Ascending aorta (tissue), 2 donors: ENCODE data around the gene PURA. TPM values are rescaled to one million over a fixed set of nuclear protein-coding genes. Genes with fewer than 3 reads are reported as not detected.
"Not testable (repeated sequence)": the region's sequence is repeated elsewhere in the genome, so short reads cannot be mapped to it uniquely, and the experiment has no call there.

Experiments used
- DNase-seq, 2 donors: peaks; one replicate each; pipeline ENCODE4 v3.0.0-alpha.2; 2019; ENCODE audit warnings: low spot score in 2 of 2
- H3K27ac ChIP-seq, 2 donors: fragments of 200-600 bp; sonication (generic); one replicate each; pipeline ENCODE4 v1.5.1; 2016 to 2017; ENCODE audit warnings: mild to moderate bottlenecking in 1 of 2
- H3K27me3 ChIP-seq: fragments of 200-600 bp; sonication (generic); one replicate; pipeline ENCODE4 v1.5.1; 2017
- H3K36me3 ChIP-seq, 2 donors: fragments of 200-600 bp; sonication (generic); one replicate each; pipeline ENCODE4 v1.5.1; 2016
- H3K4me1 ChIP-seq, 2 donors: fragments of 200-600 bp; sonication (generic); one replicate each; pipeline ENCODE4 v1.5.1; 2016 to 2017; ENCODE audit warnings: mild to moderate bottlenecking in 1 of 2
- H3K4me3 ChIP-seq, 2 donors: fragments of 200-600 bp; sonication (generic); one replicate each; pipeline ENCODE4 v1.5.1; 2016 to 2017; ENCODE audit warnings: mild to moderate bottlenecking in 1 of 2
- H3K9me3 ChIP-seq, 2 donors: fragments of 200-600 bp; sonication (generic); one replicate each; pipeline ENCODE4 v1.5.1; 2016
- CTCF ChIP-seq, 3 experiments: fragments of 200-600 bp in 2 of 3; fragments of 450-650 bp in 1 of 3; sonication (generic) in 2 of 3; IDR thresholded peaks; one replicate each; pipeline ENCODE4 v1.5.1; 2016 to 2019; ENCODE audit warnings: antibody characterized with exemption in 3 of 3, mild to moderate bottlenecking in 1 of 3, moderate library complexity in 1 of 3
- intact Hi-C: fragments of 100-400 bp; cut with DNase I; formaldehyde crosslinking; loops from one replicate; pipeline ENCODE4 v1.15.1; 2023
- total RNA-seq: library from RNA; depleted of rRNA; stranded (reverse); fragments of >200 nt; gene quantifications from one replicate; pipeline ENCODE4 v1.1.0, GENCODE V29; 2016

The PURA gene
- total RNA-seq, 1 donor from 2014 or later: 11.5 TPM

- Histone ChIP-seq H3K27me3 (no peaks in the 10 kb centered on the region), H3K9me3 (no peaks in the 10 kb centered on the region), H3K36me3 (no peaks in the 10 kb centered on the region), H3K4me3 (no peak overlapping the region), H3K4me1 (peaks cover 0 to 14% of the 10 kb centered on the region in 2 donors), H3K27ac (no peak overlapping the region)
- DNase-seq: no peak
- no peak for TF ChIP-seq CTCF (IDR thresholded peaks at IDR 0.05)
- intact Hi-C loops: no loop called here
Observed at GRCh38 chr5:140153905-140154304, 40.0 kb downstream of the PURA start.

- H3K36me3 ChIP-seq, H3K27me3 ChIP-seq, H3K9me3 ChIP-seq, H3K27ac ChIP-seq, DNase-seq, H3K4me3 ChIP-seq: not testable (repeated sequence)
- intact Hi-C loops: loop anchor here (5.0 kb wide), 1 partner anchor 368 kb away; no protein-coding TSS in a partner anchor
- peaks cover 0 to 14% of the 10 kb centered on the region in 2 donors for H3K4me1 ChIP-seq
Observed at GRCh38 chr5:140154710-140155381, 40.9 kb downstream of the PURA start.

GRCh38 chr5:140157032-140157781 lies 43.3 kb downstream of the PURA start:
- Histone ChIP-seq H3K4me3 (peak overlapping the region; percentile 47 to 51), H3K36me3 (no peaks in the 10 kb centered on the region), H3K27ac (no peak overlapping the region), H3K4me1 (peaks cover 0 to 14% of the 10 kb centered on the region in 2 donors), H3K27me3 (peaks cover 3% of the 10 kb centered on the region), H3K9me3 (no peaks in the 10 kb centered on the region)
- DNase-seq: peak; percentile 39 to 93
- intact Hi-C loops: loop anchor here (1.0 to 5.0 kb wide), 3 partner anchors 12 to 370 kb away; no protein-coding TSS in a partner anchor
- TF ChIP-seq CTCF (IDR thresholded peaks at IDR 0.05): peak; percentile 90 to 92 (median 91)

- H3K4me1 ChIP-seq: peaks cover 0 to 8% of the 10 kb centered on the region in 2 donors
- H3K36me3 ChIP-seq: no peaks in the 10 kb centered on the region
- H3K9me3 ChIP-seq: no peaks in the 10 kb centered on the region
- DNase-seq: peak in 1 of 2 donors; percentile 25
- H3K27me3 ChIP-seq: peaks cover 3% of the 10 kb centered on the region
- no peak for TF ChIP-seq CTCF (IDR thresholded peaks at IDR 0.05)
- no peak overlapping the region for H3K4me3 ChIP-seq
- H3K27ac ChIP-seq: no peak overlapping the region
- intact Hi-C loops: loop anchor here (5.0 kb wide), 1 partner anchor 372 kb away; no protein-coding TSS in a partner anchor
Observed at GRCh38 chr5:140159014-140159927, 45.4 kb downstream of the PURA start.

GRCh38 chr5:140162275-140162674 lies 48.4 kb downstream of the PURA start:
- no peak for TF ChIP-seq CTCF (IDR thresholded peaks at IDR 0.05)
- intact Hi-C loops: no loop called here
- Histone ChIP-seq H3K9me3 (no peaks in the 10 kb centered on the region), H3K4me1 (peaks cover 0 to 5% of the 10 kb centered on the region in 2 donors), H3K4me3 (no peak overlapping the region), H3K36me3 (no peaks in the 10 kb centered on the region), H3K27me3 (peaks cover 3% of the 10 kb centered on the region), H3K27ac (no peak overlapping the region)
- no peak for DNase-seq
